Peyer's patch (tissue), 4 donors: Measurements from ENCODE around the gene PABPN1L. TPM values are rescaled to one million over a fixed set of nuclear protein-coding genes. Genes with fewer than 3 reads are reported as not detected.

Source experiments
- DNase-seq, 3 donors: peaks; one replicate each; pipeline ENCODE4 v3.0.0-alpha.2; 2017 to 2019
- H3K27ac ChIP-seq, 4 donors: fragments of 200-600 bp; sonication (generic); one replicate each; pipeline ENCODE4 v1.5.1; 2016 to 2019
- H3K27me3 ChIP-seq, 2 donors: fragments of 200-600 bp; sonication (generic); one replicate each; pipeline ENCODE4 v1.5.1; 2019
- H3K36me3 ChIP-seq, 3 donors: fragments of 200-600 bp; sonication (generic); one replicate each; pipeline ENCODE4 v1.5.1; 2016 to 2019
- H3K4me1 ChIP-seq, 4 donors: fragments of 200-600 bp; sonication (generic); one replicate each; pipeline ENCODE4 v1.5.1; 2016 to 2019
- H3K4me3 ChIP-seq, 4 donors: fragments of 200-600 bp; sonication (generic); 1 replicate in 3 of 4; 2 replicates in 1 of 4; pipeline ENCODE4 v1.5.1; 2016 to 2019; ENCODE audit warnings: mild to moderate bottlenecking in 1 of 4
- H3K9me3 ChIP-seq, 4 donors: fragments of 200-600 bp; sonication (generic); one replicate each; pipeline ENCODE4 v1.5.1; 2016 to 2019; ENCODE audit warnings: mild to moderate bottlenecking in 1 of 4
- CTCF ChIP-seq, 6 experiments: fragments of 450-650 bp in 4 of 6; fragments of 200-600 bp in 2 of 6; sonication (generic) in 1 of 6; IDR thresholded peaks; one replicate each; pipeline ENCODE4 v1.5.1; 2017 to 2019; ENCODE audit warnings: antibody characterized with exemption in 6 of 6, mild to moderate bottlenecking in 3 of 6, moderate library complexity in 1 of 6
- POLR2A ChIP-seq, 2 donors: fragments of 450-650 bp; IDR thresholded peaks; one replicate each; pipeline ENCODE4 v1.5.1; 2017; ENCODE audit warnings: antibody characterized with exemption in 2 of 2, mild to moderate bottlenecking in 2 of 2, moderate library complexity in 2 of 2
- total RNA-seq, 4 donors: library from RNA; depleted of rRNA; stranded (reverse); fragments of >200 nt; gene quantifications; one replicate each; pipeline ENCODE4 v1.1.0, GENCODE V29; 2016

PABPN1L gene
- total RNA-seq, 4 donors from 2014 or later: not detected

DNA sequence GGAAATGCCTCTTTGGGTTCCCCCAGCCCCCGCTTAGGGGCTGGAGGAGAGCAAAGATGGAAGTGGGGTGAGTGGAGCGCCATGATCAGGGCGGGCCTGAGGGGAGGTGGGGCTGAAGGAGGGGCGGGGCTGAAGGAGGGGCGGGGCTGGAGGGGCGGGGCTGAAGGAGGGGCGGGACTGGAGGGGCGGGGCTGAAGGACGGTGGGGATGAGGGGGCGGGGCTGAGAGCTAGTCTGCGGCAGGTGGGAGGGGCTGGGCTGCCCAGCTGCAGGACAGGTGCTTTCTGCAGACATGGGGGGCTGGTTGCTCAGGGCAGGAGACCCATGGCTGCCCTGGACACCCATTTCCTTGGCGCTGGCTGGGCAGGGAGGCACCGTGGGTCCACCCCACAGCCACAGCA lies 39.1 kb upstream of the PABPN1L start:
- no peak overlapping the region for H3K4me3 ChIP-seq
- H3K27ac ChIP-seq: no peak overlapping the region
- H3K9me3 ChIP-seq: no peaks in the 10 kb centered on the region
- peak in 1 of 3 donors; percentile 55 for DNase-seq
- H3K27me3 ChIP-seq: no peaks in the 10 kb centered on the region
- H3K36me3 ChIP-seq: no peaks in the 10 kb centered on the region
- TF ChIP-seq POLR2A (IDR thresholded peaks at IDR 0.05): no peak
- TF ChIP-seq CTCF (IDR thresholded peaks at IDR 0.05): no peak
- no peaks in the 10 kb centered on the region for H3K4me1 ChIP-seq

GRCh38 chr16:88904676-88905365 lies 38.4 kb upstream of the PABPN1L start:
- Histone ChIP-seq H3K4me3 (no peak overlapping the region), H3K9me3 (no peaks in the 10 kb centered on the region), H3K36me3 (no peaks in the 10 kb centered on the region), H3K27ac (no peak overlapping the region), H3K27me3 (no peaks in the 10 kb centered on the region), H3K4me1 (no peaks in the 10 kb centered on the region)
- TF ChIP-seq POLR2A (IDR thresholded peaks at IDR 0.05) (no peak), CTCF (IDR thresholded peaks at IDR 0.05) (no peak)
- DNase-seq: no peak

GRCh38 chr16:88903267-88903666 lies 36.8 kb upstream of the PABPN1L start:
- no peak for DNase-seq
- H3K36me3 ChIP-seq: no peaks in the 10 kb centered on the region
- H3K9me3 ChIP-seq: no peaks in the 10 kb centered on the region
- H3K4me1 ChIP-seq: no peaks in the 10 kb centered on the region
- no peaks in the 10 kb centered on the region for H3K27me3 ChIP-seq
- TF ChIP-seq POLR2A (IDR thresholded peaks at IDR 0.05) (no peak), CTCF (IDR thresholded peaks at IDR 0.05) (no peak)
- H3K4me3 ChIP-seq: no peak overlapping the region
- no peak overlapping the region for H3K27ac ChIP-seq

GRCh38 chr16:88902744-88903143 lies 36.3 kb upstream of the PABPN1L start:
- Histone ChIP-seq H3K9me3 (no peaks in the 10 kb centered on the region), H3K4me3 (no peak overlapping the region), H3K4me1 (no peaks in the 10 kb centered on the region), H3K27ac (no peak overlapping the region), H3K36me3 (peaks cover 0 to 2% (median 0%) of the 10 kb centered on the region in 3 donors), H3K27me3 (no peaks in the 10 kb centered on the region)
- DNase-seq: no peak
- TF ChIP-seq CTCF (IDR thresholded peaks at IDR 0.05) (no peak), POLR2A (IDR thresholded peaks at IDR 0.05) (no peak)

- Histone ChIP-seq H3K27me3 (no peaks in the 10 kb centered on the region), H3K36me3 (peaks cover 0 to 5% (median 0%) of the 10 kb centered on the region in 3 donors), H3K27ac (no peak overlapping the region), H3K4me3 (no peak overlapping the region), H3K9me3 (no peaks in the 10 kb centered on the region), H3K4me1 (no peaks in the 10 kb centered on the region)
- TF ChIP-seq POLR2A (IDR thresholded peaks at IDR 0.05) (no peak), CTCF (IDR thresholded peaks at IDR 0.05) (no peak)
- DNase-seq: no peak
These were observed 35.4 kb upstream of the PABPN1L start for GRCh38 chr16:88901718-88902337.
